SK-N-SH treated with all-trans-retinoic acid at 6 μM for 48 hours (cell line): ENCODE measurements around the gene POLE.

ENCODE experiments used
- ATAC-seq: fragments of 200-7000 bp; cut with Tn5 transposase; 3 replicates; pipeline ENCODE4 v1.9.1; 2020; ENCODE audit warnings: mild to moderate bottlenecking, moderate library complexity
- ARNTL ChIP-seq: fragments of 450-650 bp; formaldehyde crosslinking; IDR thresholded peaks from 2 replicates; pipeline ENCODE4 v1.5.0; 2020; ENCODE audit warnings: low read depth, mild to moderate bottlenecking, moderate library complexity, borderline replicate concordance
- BACH2 ChIP-seq: fragments of 250-450 bp; sonication (Bioruptor Pico); IDR thresholded peaks from 2 replicates; pipeline ENCODE4 v1.9.0; 2021; ENCODE audit warnings: mild to moderate bottlenecking, borderline replicate concordance
- CREB5 ChIP-seq: fragments of 250-450 bp; sonication (Bioruptor Pico); IDR thresholded peaks from 2 replicates; pipeline ENCODE4 v1.5.1; 2020; ENCODE audit warnings: low read depth, mild to moderate bottlenecking, moderate library complexity
- CSDC2 ChIP-seq: fragments of 250-450 bp; sonication (Bioruptor Pico); IDR thresholded peaks from 2 replicates; pipeline ENCODE4 v1.5.0; 2020; ENCODE audit warnings: mild to moderate bottlenecking, moderate library complexity
- ESRRG ChIP-seq: fragments of 250-450 bp; sonication (Bioruptor Pico); IDR thresholded peaks from 2 replicates; pipeline ENCODE4 v1.6.1; 2021; ENCODE audit warnings: mild to moderate bottlenecking
- GLIS3 ChIP-seq: fragments of 250-450 bp; sonication (Bioruptor Pico); IDR thresholded peaks from 2 replicates; pipeline ENCODE4 v1.5.0; 2020; ENCODE audit warnings: mild to moderate bottlenecking, moderate library complexity
- ISL1 ChIP-seq: fragments of 250-450 bp; sonication (Bioruptor Pico); IDR thresholded peaks from 2 replicates; pipeline ENCODE4 v2.1.2; 2022; ENCODE audit warnings: mild to moderate bottlenecking, moderate library complexity
- OSR1 ChIP-seq: fragments of 250-450 bp; sonication (Bioruptor Pico); IDR thresholded peaks from 2 replicates; pipeline ENCODE4 v1.8.0; 2022; ENCODE audit warnings: moderate library complexity, mild to moderate bottlenecking, inconsistent platforms
- PATZ1 ChIP-seq: fragments of 250-450 bp; sonication (Bioruptor Pico); IDR thresholded peaks from 2 replicates; pipeline ENCODE4 v1.8.0; 2020; ENCODE audit warnings: mild to moderate bottlenecking, moderate library complexity, borderline replicate concordance
- PPARA ChIP-seq: fragments of 250-450 bp; sonication (Bioruptor Pico); IDR thresholded peaks from 2 replicates; pipeline ENCODE4 v1.5.0; 2020; ENCODE audit warnings: mild to moderate bottlenecking, borderline replicate concordance
- RARB ChIP-seq: fragments of 250-450 bp; sonication (Bioruptor Pico); IDR thresholded peaks from 2 replicates; pipeline ENCODE4 v1.8.0; 2021; ENCODE audit warnings: mild to moderate bottlenecking, moderate library complexity
- SNAI2 ChIP-seq: fragments of 250-450 bp; sonication (Bioruptor Pico); IDR thresholded peaks from 2 replicates; pipeline ENCODE4 v1.5.0; 2020; ENCODE audit warnings: mild to moderate bottlenecking, moderate library complexity
- TCF4 ChIP-seq: fragments of 250-450 bp; sonication (Bioruptor Pico); IDR thresholded peaks from 2 replicates; pipeline ENCODE4 v1.8.0; 2021; ENCODE audit warnings: mild to moderate bottlenecking, moderate library complexity, borderline replicate concordance
- TOX ChIP-seq: fragments of 250-450 bp; sonication (Bioruptor Pico); IDR thresholded peaks from 2 replicates; pipeline ENCODE4 v1.8.0; 2021; ENCODE audit warnings: mild to moderate bottlenecking, moderate library complexity, borderline replicate concordance
- TSHZ2 ChIP-seq: fragments of 250-450 bp; sonication (Bioruptor Pico); IDR thresholded peaks from 2 replicates; pipeline ENCODE4 v1.5.0; 2020; ENCODE audit warnings: mild to moderate bottlenecking, moderate library complexity
- ZC3H10 ChIP-seq: fragments of 250-450 bp; sonication (Bioruptor Pico); IDR thresholded peaks from 2 replicates; pipeline ENCODE4 v1.5.1; 2021; ENCODE audit warnings: mild to moderate bottlenecking, moderate library complexity
- ZFP3 ChIP-seq: fragments of 250-450 bp; sonication (Bioruptor Pico); IDR thresholded peaks from 2 replicates; pipeline ENCODE4 v1.5.0; 2020; ENCODE audit warnings: mild to moderate bottlenecking, moderate library complexity
- ZFP30 ChIP-seq: fragments of 450-650 bp; formaldehyde crosslinking; IDR thresholded peaks from 2 replicates; pipeline ENCODE4 v1.5.0; 2022; ENCODE audit warnings: mild to moderate bottlenecking, moderate library complexity
- ZNF565 ChIP-seq: fragments of 450-650 bp; formaldehyde crosslinking; conservative IDR thresholded peaks from 2 replicates; pipeline ENCODE4 v1.5.0; 2020; ENCODE audit warnings: low read depth, mild to moderate bottlenecking, moderate library complexity
- ZNF70 ChIP-seq: fragments of 450-650 bp; formaldehyde crosslinking; IDR thresholded peaks from 2 replicates; pipeline ENCODE4 v1.5.0; 2020; ENCODE audit warnings: mild to moderate bottlenecking, moderate library complexity
- ZNF8 ChIP-seq: fragments of 450-650 bp; formaldehyde crosslinking; IDR thresholded peaks from 2 replicates; pipeline ENCODE4 v1.5.0; 2020; ENCODE audit warnings: mild to moderate bottlenecking, moderate library complexity
- TF ChIP-seq, protein P1 (sequence below): fragments of 250-450 bp; sonication (Bioruptor Pico); IDR thresholded peaks from 2 replicates; pipeline ENCODE4 v1.5.1; 2021; ENCODE audit warnings: mild to moderate bottlenecking, moderate library complexity

The POLE gene

GRCh38 chr12:132686825-132687210 lies 324 bp downstream of the POLE start:
- peak; percentile 72 for ATAC-seq

GRCh38 chr12:132685400-132685799 lies 1.7 kb downstream of the POLE start:
- ATAC-seq, result no peak
- no peak for TF ChIP-seq TOX (CRISPR knock-in tag)
- TF ChIP-seq ARNTL (CRISPR knock-in tag), result no peak
- TF ChIP-seq ESRRG, result no peak
- no peak for TF ChIP-seq ZNF70
- no peak for TF ChIP-seq TCF4 (CRISPR knock-in tag)
- no peak for TF ChIP-seq ISL1
- TF ChIP-seq ZNF8 (CRISPR knock-in tag), result no peak
- TF ChIP-seq, protein P1, sequence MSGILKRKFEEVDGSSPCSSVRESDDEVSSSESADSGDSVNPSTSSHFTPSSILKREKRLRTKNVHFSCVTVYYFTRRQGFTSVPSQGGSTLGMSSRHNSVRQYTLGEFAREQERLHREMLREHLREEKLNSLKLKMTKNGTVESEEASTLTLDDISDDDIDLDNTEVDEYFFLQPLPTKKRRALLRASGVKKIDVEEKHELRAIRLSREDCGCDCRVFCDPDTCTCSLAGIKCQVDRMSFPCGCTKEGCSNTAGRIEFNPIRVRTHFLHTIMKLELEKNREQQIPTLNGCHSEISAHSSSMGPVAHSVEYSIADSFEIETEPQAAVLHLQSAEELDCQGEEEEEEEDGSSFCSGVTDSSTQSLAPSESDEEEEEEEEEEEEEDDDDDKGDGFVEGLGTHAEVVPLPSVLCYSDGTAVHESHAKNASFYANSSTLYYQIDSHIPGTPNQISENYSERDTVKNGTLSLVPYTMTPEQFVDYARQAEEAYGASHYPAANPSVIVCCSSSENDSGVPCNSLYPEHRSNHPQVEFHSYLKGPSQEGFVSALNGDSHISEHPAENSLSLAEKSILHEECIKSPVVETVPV, result no peak
- no peak for TF ChIP-seq PPARA
- no peak for TF ChIP-seq PATZ1
- TF ChIP-seq SNAI2 (CRISPR knock-in tag), result no peak
- no peak for TF ChIP-seq ZNF565 (CRISPR knock-in tag)
- no peak for TF ChIP-seq CSDC2
- TF ChIP-seq RARB (CRISPR knock-in tag), result no peak
- no peak for TF ChIP-seq GLIS3
- TF ChIP-seq BACH2, result no peak
- no peak for TF ChIP-seq TSHZ2
- no peak for TF ChIP-seq ZFP30 (CRISPR knock-in tag)
- no peak for TF ChIP-seq CREB5
- TF ChIP-seq OSR1 (CRISPR knock-in tag), result no peak

More at GRCh38 chr12:132686825-132687210, 324 bp downstream of the POLE start:
- TF ChIP-seq SNAI2 (CRISPR knock-in tag) (no peak), ZNF565 (CRISPR knock-in tag) (no peak), OSR1 (CRISPR knock-in tag) (no peak), PPARA (no peak), CSDC2 (no peak), BACH2 (no peak), GLIS3 (no peak), ZNF8 (CRISPR knock-in tag) (no peak), RARB (CRISPR knock-in tag) (no peak), ESRRG (no peak), ZNF70 (no peak), ZC3H10 (CRISPR knock-in tag) (no peak)

DNA sequence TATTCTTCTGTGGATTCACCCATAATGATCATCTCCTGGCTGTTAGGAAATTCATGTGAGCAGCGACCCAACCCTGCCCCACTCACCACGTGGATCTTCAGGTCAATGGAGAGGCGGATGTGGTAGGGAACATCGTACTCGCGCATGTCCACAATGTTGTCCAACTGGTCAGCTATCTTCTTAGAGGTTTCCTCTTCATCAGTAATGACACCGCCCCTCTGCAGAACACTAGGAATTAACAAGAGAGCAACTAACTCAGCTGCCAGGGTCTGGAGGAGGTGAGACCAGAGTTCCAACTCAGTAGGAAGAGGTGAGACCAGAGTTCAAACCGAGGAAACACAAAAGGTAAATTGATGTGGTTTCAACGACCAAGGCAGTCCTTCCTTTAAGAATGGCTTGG lies 9.7 kb downstream of the POLE start:
- no peak for ATAC-seq
- TF ChIP-seq TOX (CRISPR knock-in tag) (no peak), ZFP30 (CRISPR knock-in tag) (no peak), TCF4 (CRISPR knock-in tag) (no peak), PPARA (no peak), CREB5 (no peak), SNAI2 (CRISPR knock-in tag) (no peak), GLIS3 (no peak), ZNF565 (CRISPR knock-in tag) (no peak), ZFP3 (CRISPR knock-in tag) (no peak), OSR1 (CRISPR knock-in tag) (no peak), RARB (CRISPR knock-in tag) (no peak), ZC3H10 (CRISPR knock-in tag) (no peak), ZNF70 (no peak), ESRRG (no peak), PATZ1 (no peak), BACH2 (no peak)
- TF ChIP-seq, protein P1, result no peak
- TF ChIP-seq, all 23 proteins: peak for 0
